Gastroesophageal sphincter (tissue), 3 donors: ENCODE measurements around the gene SLC24A3.

Experiments used
- EP300 ChIP-seq: sonication (generic); formaldehyde crosslinking; IDR thresholded peaks from one replicate; pipeline ENCODE4 v1.6.1; 2017; ENCODE audit warnings: antibody characterized with exemption, mild to moderate bottlenecking
- POLR2A ChIP-seq, 2 donors: fragments of 450-650 bp; IDR thresholded peaks; one replicate each; pipeline ENCODE4 v1.6.1; 2017; ENCODE audit warnings: antibody characterized with exemption in 2 of 2, mild to moderate bottlenecking in 2 of 2, moderate library complexity in 1 of 2
- POLR2AphosphoS5 ChIP-seq: sonication (generic); formaldehyde crosslinking; IDR thresholded peaks from one replicate; pipeline ENCODE4 v1.6.1; 2017; ENCODE audit warnings: antibody characterized with exemption
- TF ChIP-seq, protein P1 (sequence below), 4 experiments: fragments of 200-600 bp in 2 of 4; fragments of 450-650 bp in 2 of 4; sonication (generic) in 1 of 4; IDR thresholded peaks; one replicate each; pipeline ENCODE4 v1.5.1; 2017 to 2019; ENCODE audit warnings: antibody characterized with exemption in 4 of 4, mild to moderate bottlenecking in 2 of 4, moderate library complexity in 2 of 4

DNA sequence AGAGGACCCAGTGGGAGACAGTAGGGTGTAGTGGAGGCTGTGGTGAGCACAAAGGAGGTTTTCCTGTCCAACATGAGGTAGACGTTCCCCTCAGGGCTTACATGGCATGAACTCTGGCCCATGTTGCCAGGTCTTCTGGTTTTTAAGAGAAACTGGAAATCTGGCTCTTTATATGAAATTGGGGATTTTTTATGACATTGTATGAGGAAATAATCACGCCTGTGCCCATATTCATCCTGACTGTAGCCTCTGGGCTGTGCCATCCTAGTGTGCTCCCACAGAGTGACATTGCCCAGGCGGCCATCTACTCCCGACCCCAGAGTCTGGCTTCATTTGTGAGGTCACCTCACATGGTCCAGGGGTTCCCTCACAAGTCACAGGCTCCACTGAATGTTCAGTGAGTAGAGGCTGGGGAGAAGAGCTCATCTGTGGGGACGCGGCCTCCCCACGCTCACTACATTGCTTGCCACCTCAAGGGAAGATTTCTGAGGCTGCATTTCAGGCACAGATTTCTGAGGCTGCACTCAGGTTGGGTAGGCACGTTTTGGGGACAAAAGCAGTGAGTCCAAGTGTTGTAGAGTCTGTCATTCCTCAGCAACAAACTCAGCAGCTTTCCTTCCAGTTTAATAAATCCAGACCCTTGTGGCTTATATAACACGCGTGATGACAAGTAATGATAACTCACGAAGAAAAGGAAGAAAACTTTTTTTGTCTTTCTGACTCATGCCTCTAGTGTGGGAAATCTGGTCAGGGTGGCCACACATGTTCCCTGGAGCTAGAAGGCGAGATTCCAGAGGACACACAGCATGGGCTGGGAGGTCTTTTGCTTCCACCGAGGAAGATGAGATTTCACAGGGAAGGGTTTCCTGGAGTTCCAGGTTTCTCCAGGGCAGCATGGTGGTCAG is 41.7 kb downstream of the SLC24A3 start:
- TF ChIP-seq POLR2A (IDR thresholded peaks at IDR 0.05) (no peak), EP300 (no peak), POLR2AphosphoS5 (no peak)
- TF ChIP-seq, protein P1, sequence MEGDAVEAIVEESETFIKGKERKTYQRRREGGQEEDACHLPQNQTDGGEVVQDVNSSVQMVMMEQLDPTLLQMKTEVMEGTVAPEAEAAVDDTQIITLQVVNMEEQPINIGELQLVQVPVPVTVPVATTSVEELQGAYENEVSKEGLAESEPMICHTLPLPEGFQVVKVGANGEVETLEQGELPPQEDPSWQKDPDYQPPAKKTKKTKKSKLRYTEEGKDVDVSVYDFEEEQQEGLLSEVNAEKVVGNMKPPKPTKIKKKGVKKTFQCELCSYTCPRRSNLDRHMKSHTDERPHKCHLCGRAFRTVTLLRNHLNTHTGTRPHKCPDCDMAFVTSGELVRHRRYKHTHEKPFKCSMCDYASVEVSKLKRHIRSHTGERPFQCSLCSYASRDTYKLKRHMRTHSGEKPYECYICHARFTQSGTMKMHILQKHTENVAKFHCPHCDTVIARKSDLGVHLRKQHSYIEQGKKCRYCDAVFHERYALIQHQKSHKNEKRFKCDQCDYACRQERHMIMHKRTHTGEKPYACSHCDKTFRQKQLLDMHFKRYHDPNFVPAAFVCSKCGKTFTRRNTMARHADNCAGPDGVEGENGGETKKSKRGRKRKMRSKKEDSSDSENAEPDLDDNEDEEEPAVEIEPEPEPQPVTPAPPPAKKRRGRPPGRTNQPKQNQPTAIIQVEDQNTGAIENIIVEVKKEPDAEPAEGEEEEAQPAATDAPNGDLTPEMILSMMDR (IDR thresholded peaks at IDR 0.05): no peak
